Measurements from ENCODE around the gene P3R3URF. TPM values are rescaled to one million over a fixed set of nuclear protein-coding genes. Genes with fewer than 3 reads are reported as not detected.

The P3R3URF gene
- total RNA-seq, 1 experiment from 2014 or later = not detected

DNA sequence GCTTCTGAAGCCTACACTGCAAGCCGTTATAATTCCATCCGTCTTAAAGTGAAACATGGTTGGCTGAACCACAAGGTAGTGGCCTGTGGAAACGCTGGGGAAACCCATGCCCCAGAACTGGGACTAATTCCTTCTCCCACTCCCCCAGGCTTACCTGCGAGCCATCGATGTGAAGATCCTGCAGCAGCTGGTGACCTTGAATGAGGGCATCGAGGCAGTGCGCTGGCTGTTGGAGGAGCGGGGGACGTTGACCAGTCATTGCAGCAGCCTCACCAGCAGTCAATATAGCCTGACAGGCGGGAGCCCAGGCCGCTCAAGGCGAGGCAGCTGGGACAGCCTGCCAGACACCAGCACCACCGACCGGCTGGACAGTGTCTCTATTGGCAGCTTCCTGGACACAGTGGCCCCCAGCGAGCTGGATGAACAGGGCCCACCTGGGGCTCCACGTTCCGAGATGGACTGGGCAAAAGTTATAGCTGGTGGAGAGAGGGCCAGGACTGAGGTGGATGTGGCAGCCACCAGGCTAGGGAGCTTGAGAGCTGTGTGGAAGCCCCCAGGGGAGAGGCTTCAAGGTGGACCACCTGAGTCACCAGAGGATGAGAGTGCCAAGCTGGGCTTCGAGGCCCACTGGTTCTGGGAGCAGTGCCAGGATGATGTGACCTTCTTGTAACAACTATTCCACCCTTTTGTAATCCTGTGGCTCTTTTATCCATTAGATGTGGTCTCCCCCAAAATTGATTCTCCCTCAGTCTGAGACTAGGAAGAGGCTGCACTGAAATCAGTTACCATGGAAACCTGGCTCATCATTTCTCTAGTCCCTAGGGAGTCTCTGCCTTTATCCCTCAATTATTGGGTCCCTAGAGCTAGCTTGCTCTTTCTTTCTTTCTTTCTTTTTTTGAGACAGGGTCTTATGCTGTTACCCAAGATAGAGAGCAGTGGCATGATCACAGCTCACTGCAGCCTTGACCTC lies 43.5 kb upstream of the P3R3URF start:
- no peak for TF ChIP-seq ZFX (IDR thresholded peaks at IDR 0.05)
- no peak for TF ChIP-seq SRF (IDR thresholded peaks at IDR 0.05; ENCODE audit: low read depth)
- no peak for TF ChIP-seq EZH2phosphoT487 (IDR thresholded peaks at IDR 0.05; ENCODE audit: borderline replicate concordance)
- TF ChIP-seq SP1 (IDR thresholded peaks at IDR 0.05; ENCODE audit: low read depth) = no peak
- TF ChIP-seq ELF1 (IDR thresholded peaks at IDR 0.05; ENCODE audit: borderline replicate concordance, low read depth) = no peak
- TF ChIP-seq, protein P1, sequence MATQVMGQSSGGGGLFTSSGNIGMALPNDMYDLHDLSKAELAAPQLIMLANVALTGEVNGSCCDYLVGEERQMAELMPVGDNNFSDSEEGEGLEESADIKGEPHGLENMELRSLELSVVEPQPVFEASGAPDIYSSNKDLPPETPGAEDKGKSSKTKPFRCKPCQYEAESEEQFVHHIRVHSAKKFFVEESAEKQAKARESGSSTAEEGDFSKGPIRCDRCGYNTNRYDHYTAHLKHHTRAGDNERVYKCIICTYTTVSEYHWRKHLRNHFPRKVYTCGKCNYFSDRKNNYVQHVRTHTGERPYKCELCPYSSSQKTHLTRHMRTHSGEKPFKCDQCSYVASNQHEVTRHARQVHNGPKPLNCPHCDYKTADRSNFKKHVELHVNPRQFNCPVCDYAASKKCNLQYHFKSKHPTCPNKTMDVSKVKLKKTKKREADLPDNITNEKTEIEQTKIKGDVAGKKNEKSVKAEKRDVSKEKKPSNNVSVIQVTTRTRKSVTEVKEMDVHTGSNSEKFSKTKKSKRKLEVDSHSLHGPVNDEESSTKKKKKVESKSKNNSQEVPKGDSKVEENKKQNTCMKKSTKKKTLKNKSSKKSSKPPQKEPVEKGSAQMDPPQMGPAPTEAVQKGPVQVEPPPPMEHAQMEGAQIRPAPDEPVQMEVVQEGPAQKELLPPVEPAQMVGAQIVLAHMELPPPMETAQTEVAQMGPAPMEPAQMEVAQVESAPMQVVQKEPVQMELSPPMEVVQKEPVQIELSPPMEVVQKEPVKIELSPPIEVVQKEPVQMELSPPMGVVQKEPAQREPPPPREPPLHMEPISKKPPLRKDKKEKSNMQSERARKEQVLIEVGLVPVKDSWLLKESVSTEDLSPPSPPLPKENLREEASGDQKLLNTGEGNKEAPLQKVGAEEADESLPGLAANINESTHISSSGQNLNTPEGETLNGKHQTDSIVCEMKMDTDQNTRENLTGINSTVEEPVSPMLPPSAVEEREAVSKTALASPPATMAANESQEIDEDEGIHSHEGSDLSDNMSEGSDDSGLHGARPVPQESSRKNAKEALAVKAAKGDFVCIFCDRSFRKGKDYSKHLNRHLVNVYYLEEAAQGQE (IDR thresholded peaks at IDR 0.05; ENCODE audit: low read depth) = no peak
- TF ChIP-seq, protein P2, sequence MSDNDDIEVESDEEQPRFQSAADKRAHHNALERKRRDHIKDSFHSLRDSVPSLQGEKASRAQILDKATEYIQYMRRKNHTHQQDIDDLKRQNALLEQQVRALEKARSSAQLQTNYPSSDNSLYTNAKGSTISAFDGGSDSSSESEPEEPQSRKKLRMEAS (IDR thresholded peaks at IDR 0.05) = no peak
- no peak for TF ChIP-seq CBX3 (IDR thresholded peaks at IDR 0.05; ENCODE audit: low read depth)
- no peak for TF ChIP-seq SIN3A (IDR thresholded peaks at IDR 0.05; ENCODE audit: low read depth)
- TF ChIP-seq FOSL1 (IDR thresholded peaks at IDR 0.05; ENCODE audit: low read depth) = no peak
- TF ChIP-seq ZNF274 (IDR thresholded peaks at IDR 0.05; ENCODE audit: low read depth, low read length) = no peak
- TF ChIP-seq, protein P3, sequence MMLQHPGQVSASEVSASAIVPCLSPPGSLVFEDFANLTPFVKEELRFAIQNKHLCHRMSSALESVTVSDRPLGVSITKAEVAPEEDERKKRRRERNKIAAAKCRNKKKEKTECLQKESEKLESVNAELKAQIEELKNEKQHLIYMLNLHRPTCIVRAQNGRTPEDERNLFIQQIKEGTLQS (IDR thresholded peaks at IDR 0.05) = no peak
- TF ChIP-seq YY1 (IDR thresholded peaks at IDR 0.05; ENCODE audit: extremely low read depth, insufficient replicate concordance, low read depth, low read length) = no peak
- no peak for TF ChIP-seq POLR2AphosphoS5 (IDR thresholded peaks at IDR 0.05; ENCODE audit: low read depth, low read length)
- TF ChIP-seq EGR1 (IDR thresholded peaks at IDR 0.05; ENCODE audit: low read depth) = no peak
- no peak for TF ChIP-seq RAD21 (IDR thresholded peaks at IDR 0.05; ENCODE audit: low read depth)
- Histone ChIP-seq H3K9ac (ENCODE audit: low read length) (no peak overlapping the region), H3K4me1 (ENCODE audit: control insufficient read depth in 1 of 2, insufficient read depth in 2 of 2, low read length in 2 of 2) (peaks cover 3 to 27% of the 10 kb centered on the region in 2 experiments; a peak in 3 of 4 replicates), H3K9me3 (ENCODE audit: control insufficient read depth in 1 of 2, insufficient read depth in 1 of 2, low read depth in 1 of 2, low read length in 2 of 2) (no peaks in the 10 kb centered on the region), H3K9me2 (ENCODE audit: insufficient read depth) (no peaks in the 10 kb centered on the region), H3K4me3 (replicated peaks in 1 of 2; ENCODE audit: low read depth in 1 of 2, low read length in 2 of 2) (peak overlapping the region; percentile 1 to 30; a peak in 3 of 4 replicates), H3K79me2 (ENCODE audit: insufficient read depth, low read length) (no peaks in the 10 kb centered on the region), H3K36me3 (ENCODE audit: control insufficient read depth in 1 of 2, insufficient read depth in 2 of 2, low read length in 2 of 2) (no peaks in the 10 kb centered on the region), H2AFZ (ENCODE audit: low read depth, low read length, poor library complexity, severe bottlenecking) (no peak overlapping the region), H3K27ac (ENCODE audit: low read depth, low read length) (no peak overlapping the region), H3K4me2 (ENCODE audit: low read length) (peak overlapping the region; percentile 30), H3K27me3 (ENCODE audit: insufficient read depth, low read length) (no peaks in the 10 kb centered on the region), H4K20me1 (ENCODE audit: insufficient read depth) (no peaks in the 10 kb centered on the region)
- no TSS peak for BruUV-seq (replicated peaks)
- no peak for DNase-seq (ENCODE audit: low read depth, low spot score)
- CTCF ChIA-PET = no interaction called here
- intact Hi-C loops (cut with micrococcal nuclease) = no loop called here
- RAD21 ChIA-PET (ENCODE audit: low non-redundant PET in 1 of 2, low total read pairs in 2 of 2, uncharacterized antibody in 2 of 2, unreplicated experiment in 2 of 2) = no interaction called here
- no peak for ATAC-seq
- POLR2A ChIA-PET = no interaction called here
